MM.1S (cell line): ENCODE results near the gene MDFI.

Experiments used
- CTCF ChIP-seq: fragments of 300-600 bp; sonication (generic); IDR thresholded peaks from 2 replicates; pipeline ENCODE4 v1.5.1; 2016; ENCODE audit warnings: antibody characterized with exemption, low read length, mixed read lengths
- EZH2 ChIP-seq: fragments of 300-600 bp; sonication (generic); optimal IDR thresholded peaks from 2 replicates; pipeline ENCODE3; 2017; ENCODE audit warnings: low read depth, mild to moderate bottlenecking, antibody characterized with exemption, low read length, mixed read lengths
- EZH2phosphoT487 ChIP-seq: fragments of 300-600 bp; sonication (generic); IDR thresholded peaks from 2 replicates; pipeline ENCODE4 v1.6.1; 2018; ENCODE audit warnings: antibody characterized with exemption, low read length

- TF ChIP-seq EZH2phosphoT487, result no peak
- no peak for TF ChIP-seq EZH2
- no peak for TF ChIP-seq CTCF
Observed at GRCh38 chr6:41677124-41677921, 39.1 kb downstream of the MDFI start.
